ENCODE results near the gene PIK3CB. TPM values are rescaled to one million over a fixed set of nuclear protein-coding genes. Genes with fewer than 3 reads are reported as not detected.

PIK3CB gene
- total RNA-seq, 2 experiments from 2014 or later = 23.0 to 26.4 TPM

DNA sequence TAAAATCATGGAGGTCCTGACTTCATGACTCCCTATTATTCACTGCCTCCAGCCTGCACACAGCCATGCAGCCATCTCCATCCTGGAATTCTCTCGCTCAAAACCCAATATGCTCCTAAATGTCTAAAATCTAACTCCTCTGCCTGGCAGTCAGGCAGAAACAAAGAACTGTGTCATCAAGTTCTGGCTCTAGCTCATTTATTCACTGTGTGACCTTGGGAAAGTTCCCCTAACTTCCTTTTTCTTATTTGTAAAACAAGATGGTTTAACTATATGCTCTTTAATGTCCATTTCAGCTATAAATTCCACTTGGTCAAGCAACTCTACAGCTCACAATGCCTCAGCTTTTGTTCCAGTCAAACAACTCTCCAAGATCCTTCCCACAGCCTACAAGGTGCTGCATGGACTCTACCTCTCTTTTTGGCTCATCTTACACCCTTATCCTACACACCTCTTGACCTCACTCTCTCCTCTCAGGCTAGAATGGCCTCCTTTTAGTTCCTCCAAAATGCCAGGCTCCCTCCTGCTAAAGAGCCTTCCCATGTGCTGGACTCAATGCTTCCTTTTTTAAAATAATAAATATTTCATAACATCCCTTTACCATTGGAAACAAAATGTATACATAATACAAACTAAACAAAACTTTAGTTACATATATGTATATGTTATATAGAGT is 16.4 kb downstream of the PIK3CB start:
- peaks cover 44% of the 10 kb centered on the region for H3K4me1 Mint-ChIP-seq (ENCODE audit: low read depth)
- H3K4me1 ChIP-seq (ENCODE audit: insufficient read depth, low read length) = peaks cover 27% of the 10 kb centered on the region

DNA sequence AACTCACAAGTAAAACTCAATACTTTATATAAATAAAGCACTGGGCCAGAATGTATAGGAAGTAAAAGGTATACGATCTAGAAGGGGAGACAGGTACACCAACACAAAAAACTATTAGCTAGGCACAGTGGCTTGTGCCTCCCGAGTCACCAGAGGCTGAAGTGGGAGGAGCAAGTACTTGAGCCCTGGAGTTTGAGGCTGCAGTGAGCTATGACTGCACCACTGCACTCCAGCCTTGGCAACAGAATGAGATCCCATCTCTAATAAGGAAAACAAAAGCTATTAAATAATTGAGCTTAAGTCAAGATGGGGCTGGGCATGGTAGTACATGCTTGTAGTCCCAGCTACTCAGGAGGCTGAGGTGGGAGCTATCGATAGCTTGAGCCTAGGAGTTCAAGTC is 17.0 kb downstream of the PIK3CB start:
- Mint-ChIP-seq H3K4me3 (no peak overlapping the region), H3K27ac (peak overlapping the region; percentile 34), H3K27me3 (no peaks in the 10 kb centered on the region)

More for the DNA sequence above, 16.4 kb downstream of the PIK3CB start:
- H3K27ac Mint-ChIP-seq = peak overlapping the region; percentile 34
- H3K4me3 ChIP-seq (ENCODE audit: low read length) = no peak overlapping the region
- no peak for ATAC-seq (ENCODE audit: poor library complexity)
- no peaks in the 10 kb centered on the region for H3K9me3 Mint-ChIP-seq
- no peaks in the 10 kb centered on the region for H3K27me3 Mint-ChIP-seq
- no peak overlapping the region for H3K4me3 Mint-ChIP-seq
- H3K36me3 ChIP-seq (ENCODE audit: insufficient read depth, low read length) = no peaks in the 10 kb centered on the region
- H3K27ac ChIP-seq (ENCODE audit: low read depth in 1 of 2, low read length in 2 of 2) = no peak overlapping the region
- TF ChIP-seq, protein P1, sequence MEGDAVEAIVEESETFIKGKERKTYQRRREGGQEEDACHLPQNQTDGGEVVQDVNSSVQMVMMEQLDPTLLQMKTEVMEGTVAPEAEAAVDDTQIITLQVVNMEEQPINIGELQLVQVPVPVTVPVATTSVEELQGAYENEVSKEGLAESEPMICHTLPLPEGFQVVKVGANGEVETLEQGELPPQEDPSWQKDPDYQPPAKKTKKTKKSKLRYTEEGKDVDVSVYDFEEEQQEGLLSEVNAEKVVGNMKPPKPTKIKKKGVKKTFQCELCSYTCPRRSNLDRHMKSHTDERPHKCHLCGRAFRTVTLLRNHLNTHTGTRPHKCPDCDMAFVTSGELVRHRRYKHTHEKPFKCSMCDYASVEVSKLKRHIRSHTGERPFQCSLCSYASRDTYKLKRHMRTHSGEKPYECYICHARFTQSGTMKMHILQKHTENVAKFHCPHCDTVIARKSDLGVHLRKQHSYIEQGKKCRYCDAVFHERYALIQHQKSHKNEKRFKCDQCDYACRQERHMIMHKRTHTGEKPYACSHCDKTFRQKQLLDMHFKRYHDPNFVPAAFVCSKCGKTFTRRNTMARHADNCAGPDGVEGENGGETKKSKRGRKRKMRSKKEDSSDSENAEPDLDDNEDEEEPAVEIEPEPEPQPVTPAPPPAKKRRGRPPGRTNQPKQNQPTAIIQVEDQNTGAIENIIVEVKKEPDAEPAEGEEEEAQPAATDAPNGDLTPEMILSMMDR (IDR thresholded peaks at IDR 0.05) = no peak
- H3K36me3 Mint-ChIP-seq (ENCODE audit: low read depth) = peaks cover 10% of the 10 kb centered on the region
- H3K9me3 ChIP-seq (ENCODE audit: control insufficient read depth in 1 of 2, insufficient read depth in 1 of 2, low read length in 2 of 2) = no peaks in the 10 kb centered on the region
- ChIA-PET CTCF (no interaction called here), POLR2A (interaction anchor here (0.5 to 1.3 kb wide), 2 partner anchors 16 to 59 kb away, joined by 3 to 5 read pairs; partner anchors contain the start of gene PIK3CB)
- intact Hi-C loops (cut with DNase I, micrococcal nuclease) = loop anchor here in 1 of 2 experiments (2.0 kb wide), 1 partner anchor 14 kb away; no protein-coding TSS in a partner anchor
- H3K27me3 ChIP-seq (ENCODE audit: control insufficient read depth in 1 of 2, insufficient read depth in 2 of 2, low read length in 2 of 2) = no peaks in the 10 kb centered on the region
- no peak for DNase-seq

DNA sequence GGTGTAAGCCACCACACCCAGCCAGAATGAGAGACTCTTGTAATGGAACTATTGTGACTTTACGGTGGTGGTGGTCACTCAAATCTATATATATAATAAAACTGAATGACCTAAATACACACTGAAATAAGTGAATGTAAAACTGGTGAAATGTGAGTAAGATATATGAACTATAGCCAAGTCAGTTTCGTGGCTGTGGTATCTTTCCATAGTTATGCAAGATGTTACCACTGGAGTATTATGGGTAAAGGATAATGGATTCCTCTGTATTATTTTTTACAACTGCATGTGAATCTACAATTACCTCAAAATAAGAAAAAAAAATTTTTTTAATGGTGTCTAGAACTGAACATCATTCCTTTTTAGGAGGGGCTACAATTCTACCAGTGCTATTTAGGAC is 21.9 kb downstream of the PIK3CB start:
- no peak for DNase-seq
- Mint-ChIP-seq H3K36me3 (ENCODE audit: low read depth) (peaks cover 15% of the 10 kb centered on the region), H3K4me3 (no peak overlapping the region), H3K4me1 (ENCODE audit: low read depth) (peaks cover 38% of the 10 kb centered on the region), H3K9me3 (no peaks in the 10 kb centered on the region), H3K27me3 (no peaks in the 10 kb centered on the region), H3K27ac (no peak overlapping the region)
- peaks cover 18% of the 10 kb centered on the region for H3K4me1 ChIP-seq (ENCODE audit: insufficient read depth, low read length)
- intact Hi-C loops (cut with DNase I, micrococcal nuclease) = no loop called here
- TF ChIP-seq, protein P1 (IDR thresholded peaks at IDR 0.05) = no peak
- no peak overlapping the region for H3K4me3 ChIP-seq (ENCODE audit: low read length)
- H3K27ac ChIP-seq (ENCODE audit: low read depth in 1 of 2, low read length in 2 of 2) = no peak overlapping the region
- ATAC-seq (ENCODE audit: poor library complexity) = no peak
- no peaks in the 10 kb centered on the region for H3K27me3 ChIP-seq (ENCODE audit: control insufficient read depth in 1 of 2, insufficient read depth in 2 of 2, low read length in 2 of 2)
- H3K36me3 ChIP-seq (ENCODE audit: insufficient read depth, low read length) = no peaks in the 10 kb centered on the region
- ChIA-PET CTCF (no interaction called here), POLR2A (no interaction called here)
- no peaks in the 10 kb centered on the region for H3K9me3 ChIP-seq (ENCODE audit: control insufficient read depth in 1 of 2, insufficient read depth in 1 of 2, low read length in 2 of 2)

More for the DNA sequence above, 17.0 kb downstream of the PIK3CB start:
- Mint-ChIP-seq H3K9me3 (no peaks in the 10 kb centered on the region), H3K36me3 (ENCODE audit: low read depth) (peaks cover 10% of the 10 kb centered on the region), H3K4me1 (ENCODE audit: low read depth) (peaks cover 44% of the 10 kb centered on the region)
- intact Hi-C loops (cut with DNase I, micrococcal nuclease) = loop anchor here in 1 of 2 experiments (2.0 kb wide), 1 partner anchor 15 kb away; no protein-coding TSS in a partner anchor
- ATAC-seq (ENCODE audit: poor library complexity) = no peak
- no peak overlapping the region for H3K4me3 ChIP-seq (ENCODE audit: low read length)
- DNase-seq = no peak
- H3K27ac ChIP-seq (ENCODE audit: low read depth in 1 of 2, low read length in 2 of 2) = no peak overlapping the region
- ChIA-PET CTCF (no interaction called here), POLR2A (interaction anchor here (0.5 to 1.3 kb wide), 2 partner anchors 16 to 59 kb away, joined by 3 to 5 read pairs; partner anchors contain the start of gene PIK3CB)
- no peaks in the 10 kb centered on the region for H3K27me3 ChIP-seq (ENCODE audit: control insufficient read depth in 1 of 2, insufficient read depth in 2 of 2, low read length in 2 of 2)
- H3K9me3 ChIP-seq (ENCODE audit: control insufficient read depth in 1 of 2, insufficient read depth in 1 of 2, low read length in 2 of 2) = no peaks in the 10 kb centered on the region
- peaks cover 27% of the 10 kb centered on the region for H3K4me1 ChIP-seq (ENCODE audit: insufficient read depth, low read length)
- TF ChIP-seq, protein P1 (IDR thresholded peaks at IDR 0.05) = no peak
- no peaks in the 10 kb centered on the region for H3K36me3 ChIP-seq (ENCODE audit: insufficient read depth, low read length)
